Muscle of arm (tissue), 12 donors: ENCODE results near the gene LGALS4. TPM values are rescaled to one million over a fixed set of nuclear protein-coding genes. Genes with fewer than 3 reads are reported as not detected.
"Not testable (repeated sequence)": the region's sequence is repeated elsewhere in the genome, so short reads cannot be mapped to it uniquely, and the experiment has no call there.

ENCODE experiments used
- DNase-seq: peaks from one replicate; pipeline ENCODE4 v3.0.0-alpha.2; 2013
- polyA plus RNA-seq, 12 donors: library from polyadenylated mRNA; unstranded; fragments of 120-200 nt; gene quantifications; one replicate each; pipeline ENCODE4 v1.2.1, GENCODE V29; 2013; ENCODE audit not compliant: insufficient read length in 12 of 12

LGALS4 gene
- polyA plus RNA-seq, 12 donors: 0.50 to 236 (median 0.88) TPM; not detected in 1

GRCh38 chr19:38843175-38843758 is 30.5 kb upstream of the LGALS4 start:
- no peak for DNase-seq

- DNase-seq: no peak
These were observed 29.9 kb upstream of the LGALS4 start for GRCh38 chr19:38842439-38843174.

- no peak for DNase-seq
These were observed 29.2 kb upstream of the LGALS4 start for GRCh38 chr19:38841787-38842438.

GRCh38 chr19:38841180-38841766 is 28.5 kb upstream of the LGALS4 start:
- no peak for DNase-seq

GRCh38 chr19:38840583-38840968 is 27.8 kb upstream of the LGALS4 start:
- DNase-seq: no peak

GRCh38 chr19:38839816-38840582 is 27.3 kb upstream of the LGALS4 start:
- no peak for DNase-seq

- no peak for DNase-seq
These were observed 26.4 kb upstream of the LGALS4 start for GRCh38 chr19:38838986-38839761.

GRCh38 chr19:38838208-38838985 is 25.7 kb upstream of the LGALS4 start:
- DNase-seq: no peak

GRCh38 chr19:38837656-38838121 is 24.9 kb upstream of the LGALS4 start:
- no peak for DNase-seq

- DNase-seq: no peak
These were observed 24.4 kb upstream of the LGALS4 start for GRCh38 chr19:38836983-38837626.

GRCh38 chr19:38836159-38836982 is 23.6 kb upstream of the LGALS4 start:
- DNase-seq: no peak

- no peak for DNase-seq
These were observed 21.8 kb upstream of the LGALS4 start for GRCh38 chr19:38834590-38834989.

- DNase-seq: no peak
These were observed 21.4 kb upstream of the LGALS4 start for GRCh38 chr19:38834104-38834490.

- no peak for DNase-seq
These were observed 20.3 kb upstream of the LGALS4 start for GRCh38 chr19:38833092-38833425.

- DNase-seq: no peak
These were observed 18.4 kb upstream of the LGALS4 start for GRCh38 chr19:38831142-38831605.

GRCh38 chr19:38830039-38830733 is 17.4 kb upstream of the LGALS4 start:
- DNase-seq: no peak

- not testable (repeated sequence) for DNase-seq
These were observed 16.5 kb upstream of the LGALS4 start for GRCh38 chr19:38829203-38829602.
